Left ventricle myocardium inferior (tissue), 1 donor: Measurements from ENCODE around the gene MEG3. TPM values are rescaled to one million over a fixed set of nuclear protein-coding genes. Genes with fewer than 3 reads are reported as not detected.

ENCODE experiments used
- DNase-seq: peaks from one replicate; pipeline ENCODE4 v3.0.0-alpha.2; 2020
- H3K27ac ChIP-seq: fragments of 200-600 bp; replicated peaks from 2 replicates; pipeline ENCODE4 v1.8.0; 2021
- H3K27me3 ChIP-seq: fragments of 200-600 bp; 2 replicates; pipeline ENCODE4 v1.8.0; 2021; ENCODE audit warnings: low read depth
- H3K36me3 ChIP-seq: fragments of 200-600 bp; 2 replicates; pipeline ENCODE4 v1.8.0; 2021
- H3K4me1 ChIP-seq: fragments of 200-600 bp; 2 replicates; pipeline ENCODE4 v1.8.0; 2021
- H3K4me3 ChIP-seq: fragments of 200-600 bp; 2 replicates; pipeline ENCODE4 v1.8.0; 2021; ENCODE audit warnings: mild to moderate bottlenecking, moderate library complexity
- H3K9me3 ChIP-seq: fragments of 200-600 bp; replicated peaks from 2 replicates; pipeline ENCODE4 v1.8.0; 2021
- CTCF ChIP-seq: fragments of 200-600 bp; IDR thresholded peaks from 2 replicates; pipeline ENCODE4 v1.8.0; 2021; ENCODE audit warnings: antibody characterized with exemption, mild to moderate bottlenecking, borderline replicate concordance
- intact Hi-C: fragments of 100-400 bp; cut with micrococcal nuclease; formaldehyde crosslinking; loops from one replicate; pipeline ENCODE4 v1.11.0; 2022
- total RNA-seq: library from RNA; stranded (reverse); fragmentation: NEBNext Ultra II Directional; extraction: Animal tissue kit (Norgen Biotek cat#: 25700); gene quantifications from one replicate; pipeline ENCODE4 v1.2.1, GENCODE V29; 2021
- donor health status: DM: no; HTN: yes; CAD: no; lungs with severe emphysema.

The MEG3 gene
- total RNA-seq, 1 donor from 2014 or later = 17.5 TPM

DNA sequence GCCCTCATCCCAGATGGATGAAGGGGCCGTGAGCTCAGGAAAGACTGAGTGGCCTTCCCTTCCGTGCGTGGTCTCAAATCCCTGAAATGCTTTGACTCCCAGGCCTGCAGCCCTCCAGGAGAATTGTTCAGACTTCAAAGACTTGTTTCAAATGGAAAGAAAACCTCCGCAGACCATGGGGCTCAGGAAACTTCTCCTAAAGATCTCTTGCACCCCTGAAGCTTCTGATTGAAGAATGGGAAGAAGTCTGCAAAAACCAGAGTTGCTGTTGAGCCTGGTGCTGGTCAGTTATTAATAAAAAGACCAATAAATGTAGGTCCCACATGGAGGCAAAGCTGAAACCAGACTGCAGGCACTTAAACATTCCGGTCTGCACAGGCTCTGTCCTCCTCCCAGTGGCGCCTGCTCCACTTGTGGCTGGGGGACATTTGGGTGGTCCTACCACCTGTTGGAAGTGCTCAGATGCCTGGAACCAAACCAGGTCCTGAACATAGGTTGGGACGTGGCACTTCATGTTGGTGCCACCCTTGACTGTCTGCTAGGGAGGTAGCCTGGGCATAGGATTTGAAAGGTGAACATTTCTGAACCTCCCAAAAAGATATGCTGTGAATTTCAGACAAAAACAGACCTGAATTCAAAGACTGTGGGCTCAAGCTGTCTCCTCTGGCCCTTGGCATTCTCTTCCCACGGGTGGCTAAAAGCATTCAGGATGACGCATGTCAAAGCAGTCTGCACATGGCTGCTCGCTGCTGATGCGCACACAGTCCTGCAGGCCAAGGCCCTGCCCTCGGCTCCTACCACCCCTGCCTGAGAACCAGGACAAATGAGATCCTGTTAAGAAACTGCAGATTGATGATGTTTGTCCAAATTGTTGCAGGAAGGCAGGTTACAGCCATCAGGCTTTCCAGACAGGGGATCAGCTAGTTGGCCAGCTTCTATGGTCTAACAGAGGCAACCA, 36.2 kb upstream of the MEG3 start:
- Histone ChIP-seq H3K4me3 (no peak overlapping the region), H3K9me3 (no peaks in the 10 kb centered on the region), H3K27me3 (peaks cover 97% of the 10 kb centered on the region), H3K4me1 (no peaks in the 10 kb centered on the region), H3K27ac (no peak overlapping the region), H3K36me3 (no peaks in the 10 kb centered on the region)
- DNase-seq = no peak
- intact Hi-C loops = no loop called here
- no peak for TF ChIP-seq CTCF

- peaks cover 93% of the 10 kb centered on the region for H3K27me3 ChIP-seq
- intact Hi-C loops = no loop called here
- no peak overlapping the region for H3K27ac ChIP-seq
- no peak overlapping the region for H3K4me3 ChIP-seq
- no peaks in the 10 kb centered on the region for H3K9me3 ChIP-seq
- H3K36me3 ChIP-seq = no peaks in the 10 kb centered on the region
- DNase-seq = no peak
- no peak for TF ChIP-seq CTCF
- H3K4me1 ChIP-seq = no peaks in the 10 kb centered on the region
Observed at GRCh38 chr14:100790502-100791347, 35.2 kb upstream of the MEG3 start.

DNA sequence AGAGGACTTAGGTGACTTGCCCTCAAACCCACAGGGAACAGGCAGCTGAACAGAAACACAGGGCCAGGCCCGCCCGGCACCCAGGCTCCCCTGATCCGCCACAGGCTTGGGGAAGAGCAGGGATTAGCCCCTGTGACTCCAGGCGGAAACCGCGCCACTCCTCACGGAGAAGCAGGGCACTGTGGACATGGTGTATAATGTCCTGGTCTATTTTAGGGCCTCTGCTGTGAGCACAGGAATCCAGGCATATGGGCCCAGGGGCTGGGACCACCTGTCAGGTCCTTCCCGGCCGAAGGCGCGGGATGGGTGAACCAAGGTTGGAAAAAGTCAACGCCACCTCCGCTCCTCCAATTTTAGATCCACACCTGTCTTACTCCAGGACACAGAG, 34.6 kb upstream of the MEG3 start:
- H3K4me1 ChIP-seq = no peaks in the 10 kb centered on the region
- intact Hi-C loops = no loop called here
- peaks cover 91% of the 10 kb centered on the region for H3K27me3 ChIP-seq
- DNase-seq = no peak
- TF ChIP-seq CTCF = no peak
- H3K36me3 ChIP-seq = no peaks in the 10 kb centered on the region
- H3K4me3 ChIP-seq = no peak overlapping the region
- no peak overlapping the region for H3K27ac ChIP-seq
- no peaks in the 10 kb centered on the region for H3K9me3 ChIP-seq

GRCh38 chr14:100791995-100792394, 33.9 kb upstream of the MEG3 start:
- Histone ChIP-seq H3K27me3 (peaks cover 89% of the 10 kb centered on the region), H3K36me3 (no peaks in the 10 kb centered on the region), H3K4me1 (no peaks in the 10 kb centered on the region), H3K27ac (no peak overlapping the region), H3K9me3 (no peaks in the 10 kb centered on the region), H3K4me3 (no peak overlapping the region)
- TF ChIP-seq CTCF = no peak
- intact Hi-C loops = no loop called here
- no peak for DNase-seq

- Histone ChIP-seq H3K4me3 (no peak overlapping the region), H3K4me1 (no peaks in the 10 kb centered on the region), H3K27me3 (peaks cover 70% of the 10 kb centered on the region), H3K9me3 (no peaks in the 10 kb centered on the region), H3K36me3 (no peaks in the 10 kb centered on the region), H3K27ac (no peak overlapping the region)
- TF ChIP-seq CTCF = no peak
- intact Hi-C loops = no loop called here
- no peak for DNase-seq
Observed at GRCh38 chr14:100796946-100797345, 29.0 kb upstream of the MEG3 start.
